GM11168 (cell line): ENCODE results near the gene S100A6.

ENCODE experiments used
- in situ Hi-C: fragments of 300-500 bp; cut with MboI; formaldehyde crosslinking; loops from one replicate; pipeline ENCODE4 v1.12.0; 2022; ENCODE audit warnings: low sequenced_read_pairs; ENCODE audit not compliant: unreplicated experiment

S100A6 gene

GRCh38 chr1:153546796-153547559, 11.2 kb upstream of the S100A6 start:
- in situ Hi-C loops, result no loop called here

DNA sequence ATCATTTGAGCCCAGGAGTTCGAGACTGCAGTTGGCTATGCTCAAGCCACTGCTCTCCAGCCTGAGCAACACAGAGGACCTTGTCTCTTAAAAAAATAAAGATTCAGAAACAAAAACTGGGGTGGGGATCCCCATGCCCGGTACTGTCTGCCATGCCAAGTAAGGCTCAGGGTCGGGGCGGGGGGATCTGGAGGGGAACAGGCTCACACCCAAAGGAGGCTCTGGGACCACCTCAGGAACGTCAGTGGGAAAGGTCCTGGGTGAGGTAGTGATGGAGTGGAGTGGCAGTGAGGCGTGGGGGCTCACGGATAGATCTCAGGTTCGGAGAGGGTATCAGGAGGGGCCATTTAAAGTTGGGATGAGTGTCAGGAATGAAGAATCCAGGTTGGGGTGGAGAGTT, 10.6 kb upstream of the S100A6 start:
- in situ Hi-C loops, result no loop called here

GRCh38 chr1:153545067-153546055, 9.6 kb upstream of the S100A6 start, which contains the start of gene S100A4:
S100A4 (minus strand) TSS chr1:153545806; CDS start chr1:153544794, 1,012 bp downstream.
- in situ Hi-C loops, result no loop called here

GRCh38 chr1:153544453-153545066, 8.8 kb upstream of the S100A6 start:
- in situ Hi-C loops, result no loop called here

GRCh38 chr1:153543736-153544135, 7.9 kb upstream of the S100A6 start:
- in situ Hi-C loops, result no loop called here

DNA sequence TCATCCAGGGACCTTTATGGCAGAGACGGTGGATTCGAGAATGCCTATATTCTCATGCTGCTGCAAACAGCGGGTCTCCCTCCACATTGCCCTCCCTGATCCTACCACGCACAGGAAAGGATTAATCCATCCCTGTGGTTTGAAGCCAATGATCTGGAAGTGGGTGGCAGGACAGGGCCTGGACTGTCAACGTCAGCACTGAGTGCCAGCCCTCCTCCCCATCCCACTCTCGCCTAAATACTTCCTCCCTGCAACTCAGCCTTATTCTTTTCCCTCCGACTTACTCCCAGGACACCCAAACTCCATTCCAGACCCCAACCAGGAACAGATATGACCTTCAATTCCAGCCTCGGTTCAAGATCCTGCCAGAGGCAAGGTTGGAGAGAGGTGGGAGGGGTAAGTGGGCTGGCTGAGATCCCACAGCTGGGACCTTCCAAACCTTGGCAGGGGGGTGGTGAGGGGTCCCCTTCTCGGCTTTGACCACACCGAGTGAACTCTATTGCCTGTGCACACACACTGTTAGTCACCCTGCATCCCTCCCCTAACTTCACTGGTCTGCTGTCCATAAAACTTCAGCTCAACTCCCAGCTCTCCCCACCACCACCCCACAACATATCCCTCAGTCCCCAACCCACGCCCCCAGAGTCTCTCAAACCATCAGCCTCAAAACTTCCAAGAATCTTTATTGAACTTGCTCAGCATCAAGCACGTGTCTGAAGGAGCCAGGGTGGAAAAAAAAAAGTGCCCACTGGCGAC, 7.3 kb upstream of the S100A6 start:
- in situ Hi-C loops, result no loop called here

DNA sequence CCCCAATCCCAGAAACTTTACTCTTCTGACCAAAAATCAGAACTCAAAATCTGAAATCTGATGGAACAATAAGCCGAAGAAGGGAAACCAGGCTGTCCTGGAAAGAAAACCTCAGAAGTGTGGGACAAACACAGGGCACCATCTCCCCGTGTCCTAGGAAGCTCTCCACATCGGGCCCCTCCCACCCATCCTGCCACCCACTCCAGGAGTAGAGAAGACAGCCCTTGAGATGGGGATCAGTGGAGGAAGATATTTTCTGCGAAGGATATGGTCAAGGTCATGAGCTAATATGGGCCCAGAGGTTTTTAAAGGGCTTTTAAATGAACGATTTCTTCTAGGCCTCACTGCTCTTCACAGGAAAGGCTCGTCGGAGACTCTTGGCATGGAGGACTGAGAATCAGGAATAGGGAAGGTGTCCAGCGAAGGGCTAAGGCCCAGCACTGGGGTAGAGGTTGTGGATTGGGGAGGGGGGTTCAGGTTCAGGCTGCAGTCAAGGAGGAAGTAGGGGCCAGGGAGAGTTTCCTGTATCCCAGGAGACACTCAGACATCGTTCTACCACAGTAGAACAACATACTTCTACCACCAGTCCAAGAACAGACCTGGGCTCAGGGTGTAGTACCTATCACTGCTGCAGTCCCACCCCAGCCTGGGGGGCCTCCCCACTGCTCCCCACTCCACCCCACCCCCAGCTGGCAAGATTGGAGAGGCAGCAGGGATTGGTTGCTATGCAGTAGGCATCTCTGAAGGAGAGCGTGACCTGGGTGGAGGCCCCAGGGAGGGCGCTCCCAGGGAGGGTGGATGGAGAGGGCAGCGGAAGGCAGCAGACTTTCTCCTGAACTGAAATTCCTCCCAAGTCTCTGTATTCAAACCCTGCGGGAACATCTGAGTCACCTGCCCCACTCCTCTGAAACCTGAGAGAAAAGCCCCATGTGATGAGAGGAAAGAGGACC, 6.1 kb upstream of the S100A6 start:
- in situ Hi-C loops, result no loop called here

DNA sequence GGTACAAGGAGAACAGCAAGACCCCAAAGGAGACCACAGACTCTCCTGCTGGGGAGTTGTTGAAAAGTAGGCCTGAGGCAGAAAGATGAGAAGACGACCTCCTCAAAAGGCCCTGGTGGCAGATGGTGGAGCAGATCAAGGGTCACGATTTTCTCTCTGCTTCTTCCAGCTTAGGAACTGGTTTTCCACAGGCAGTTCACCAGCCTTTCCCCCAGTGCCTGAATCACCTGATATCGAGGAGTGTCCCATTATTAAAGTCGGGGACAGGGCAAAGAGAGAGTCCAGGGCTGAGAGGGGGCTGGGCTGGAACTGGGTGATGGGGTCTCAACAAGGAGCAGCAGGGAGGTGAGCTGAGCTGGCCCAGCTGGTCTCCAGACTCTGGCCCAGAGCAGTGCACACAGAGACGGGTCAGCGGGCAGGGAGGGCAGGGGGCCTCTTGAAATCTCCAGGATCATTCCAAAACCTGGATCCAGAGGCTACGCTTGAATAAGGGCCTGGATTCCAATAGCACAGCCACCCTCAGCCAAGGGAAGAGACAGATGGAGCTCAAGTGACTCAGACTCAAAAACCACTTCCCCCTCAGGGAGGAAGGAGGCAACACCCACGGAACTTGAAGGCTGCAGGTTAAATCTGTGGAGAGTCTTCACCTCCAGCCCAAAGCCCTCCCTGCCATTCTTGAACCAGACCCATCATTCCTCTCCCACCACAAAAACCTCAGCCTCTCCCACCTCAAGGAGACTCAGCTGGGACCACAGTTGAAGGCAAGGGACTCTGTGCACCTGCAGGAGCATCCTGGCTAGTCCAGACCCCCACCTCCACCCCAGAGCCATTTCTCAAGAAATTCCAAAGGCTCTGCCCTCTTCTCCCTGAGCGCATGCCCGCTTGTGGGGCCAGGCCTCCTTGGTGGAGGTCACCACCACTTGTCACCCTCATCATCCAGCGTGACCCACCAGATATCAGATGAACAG, 4.9 kb upstream of the S100A6 start, which contains the start of gene S100A5:
S100A5 (minus strand) TSS at position 541 of the 968 bp plus-strand sequence. CDS start 743 bp downstream, outside the sequence.
- in situ Hi-C loops, result no loop called here

- in situ Hi-C loops, result no loop called here
These were observed 3.8 kb upstream of the S100A6 start for GRCh38 chr1:153539395-153540093.

DNA sequence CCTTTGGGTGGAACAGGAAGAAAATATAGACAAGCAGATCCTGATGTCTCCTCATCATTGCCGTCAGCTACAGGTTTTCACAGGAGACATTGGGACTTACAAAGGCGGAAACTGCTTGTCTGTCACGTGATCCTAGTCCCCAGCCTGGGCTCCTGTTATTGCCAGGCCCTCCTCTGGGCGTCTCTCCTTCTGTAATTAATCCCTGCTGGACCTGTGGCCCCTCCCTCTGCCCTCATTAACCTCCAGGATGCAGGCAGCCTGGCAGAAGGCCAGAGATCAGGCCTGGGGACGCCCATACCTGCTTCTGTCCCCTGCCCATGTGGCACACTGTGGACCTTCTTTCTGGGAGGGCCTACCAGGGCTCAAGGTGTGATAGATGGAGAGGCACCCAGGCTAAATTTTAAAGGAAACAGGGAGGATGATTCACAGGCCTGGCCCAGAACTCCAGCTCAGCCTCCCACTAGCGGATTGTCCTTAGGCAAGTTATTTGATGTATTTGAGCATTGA, 2.6 kb upstream of the S100A6 start:
- in situ Hi-C loops, result no loop called here

DNA sequence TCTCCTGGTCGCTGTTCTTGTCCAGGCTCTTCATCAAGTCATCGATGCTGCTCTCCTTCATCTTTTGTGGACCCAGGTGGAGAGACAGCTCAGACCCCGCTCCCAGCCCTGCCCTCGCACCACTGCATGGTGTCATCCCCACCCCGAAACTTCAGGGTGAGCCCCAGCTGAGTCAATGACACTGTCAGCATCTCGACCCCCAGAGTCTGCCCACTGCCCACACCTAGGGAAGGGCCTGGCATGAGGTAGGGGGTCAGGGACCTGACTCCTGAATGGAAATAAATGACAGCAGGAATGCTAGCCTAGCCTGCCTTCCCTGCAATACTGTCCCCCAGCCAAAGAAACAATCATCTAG, 1.6 kb upstream of the S100A6 start:
- in situ Hi-C loops, result no loop called here

DNA sequence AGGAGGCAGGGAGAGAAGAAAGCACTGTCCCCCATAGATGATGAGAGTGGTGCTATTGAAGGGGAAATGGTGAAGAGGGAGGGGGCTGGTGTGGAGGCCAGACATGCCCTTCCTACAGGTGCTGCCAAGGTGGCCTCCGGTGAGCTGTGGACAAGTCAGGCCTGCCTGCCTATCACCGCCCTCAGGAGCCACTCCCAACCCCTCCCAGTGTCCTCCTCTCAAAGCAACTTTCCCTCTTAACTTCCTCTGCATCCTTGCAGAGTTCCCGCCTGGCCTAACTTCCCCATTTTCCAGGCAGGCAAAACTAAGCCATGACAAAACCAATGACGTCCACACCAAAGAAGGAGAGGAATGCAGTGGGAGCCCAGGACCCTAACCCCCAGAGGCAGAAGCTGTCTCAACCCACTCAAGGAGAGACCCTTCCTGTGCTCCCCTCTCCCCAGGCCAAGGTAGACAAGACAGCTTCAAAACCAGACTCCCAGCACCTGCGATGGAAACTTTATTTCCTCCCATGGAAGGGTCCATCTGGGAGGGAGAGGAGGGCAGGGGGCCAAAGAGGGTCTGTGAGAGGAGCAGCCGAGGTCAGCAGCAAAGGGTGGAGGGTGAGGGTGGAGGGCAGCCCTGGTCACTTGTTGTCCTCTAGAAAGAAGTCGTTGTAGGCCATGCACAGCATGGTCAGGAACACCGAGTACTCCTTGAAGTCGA, 1.0 kb upstream of the S100A6 start:
- in situ Hi-C loops, result no loop called here

- in situ Hi-C loops, result no loop called here
These were observed 350 bp upstream of the S100A6 start for GRCh38 chr1:153536012-153536670.

GRCh38 chr1:153534925-153535241, 908 bp downstream of the S100A6 start:
- in situ Hi-C loops, result no loop called here

GRCh38 chr1:153534226-153534924, 1.4 kb downstream of the S100A6 start:
- in situ Hi-C loops, result no loop called here
